ENCODE data around the gene CANT1.
"Not testable (repeated sequence)": the region's sequence is repeated elsewhere in the genome, so short reads cannot be mapped to it uniquely, and the experiment has no call there.

Gene CANT1

GRCh38 chr17:79044462-79044861 lies 34.9 kb upstream of the CANT1 start:
- in situ Hi-C loops (cut with MboI; ENCODE audit: low sequenced_read_pairs), result no loop called here

GRCh38 chr17:79043931-79044320 lies 34.4 kb upstream of the CANT1 start:
- in situ Hi-C loops (cut with MboI; ENCODE audit: low sequenced_read_pairs), result no loop called here

GRCh38 chr17:79043191-79043930 lies 33.8 kb upstream of the CANT1 start:
- in situ Hi-C loops (cut with MboI; ENCODE audit: low sequenced_read_pairs), result no loop called here

GRCh38 chr17:79042421-79043190 lies 33.0 kb upstream of the CANT1 start:
- in situ Hi-C loops (cut with MboI; ENCODE audit: low sequenced_read_pairs), result no loop called here

- in situ Hi-C loops (cut with MboI; ENCODE audit: low sequenced_read_pairs), result no loop called here
Observed at GRCh38 chr17:79041723-79042420, 32.3 kb upstream of the CANT1 start.

- in situ Hi-C loops (cut with MboI; ENCODE audit: low sequenced_read_pairs), result no loop called here
Observed at GRCh38 chr17:79041041-79041570, 31.5 kb upstream of the CANT1 start.

- in situ Hi-C loops (cut with MboI; ENCODE audit: low sequenced_read_pairs), result no loop called here
Observed at GRCh38 chr17:79039886-79040285, 30.3 kb upstream of the CANT1 start.

- in situ Hi-C loops (cut with MboI; ENCODE audit: low sequenced_read_pairs), result no loop called here
Observed at GRCh38 chr17:79039171-79039570, 29.6 kb upstream of the CANT1 start.

- in situ Hi-C loops (cut with MboI; ENCODE audit: low sequenced_read_pairs), result no loop called here
Observed at GRCh38 chr17:79038545-79039135, 29.1 kb upstream of the CANT1 start.

GRCh38 chr17:79036596-79036995 lies 27.0 kb upstream of the CANT1 start:
- in situ Hi-C loops (cut with MboI; ENCODE audit: low sequenced_read_pairs), result no loop called here

- in situ Hi-C loops (cut with MboI; ENCODE audit: low sequenced_read_pairs), result no loop called here
Observed at GRCh38 chr17:79036181-79036580, 26.6 kb upstream of the CANT1 start.

GRCh38 chr17:79035686-79036085 lies 26.1 kb upstream of the CANT1 start:
- in situ Hi-C loops (cut with MboI; ENCODE audit: low sequenced_read_pairs), result no loop called here

- in situ Hi-C loops (cut with MboI; ENCODE audit: low sequenced_read_pairs), result no loop called here
Observed at GRCh38 chr17:79034931-79035485, 25.4 kb upstream of the CANT1 start.

GRCh38 chr17:79033741-79034501 lies 24.4 kb upstream of the CANT1 start:
- in situ Hi-C loops (cut with MboI; ENCODE audit: low sequenced_read_pairs), result no loop called here

GRCh38 chr17:79033046-79033616 lies 23.6 kb upstream of the CANT1 start:
- in situ Hi-C loops (cut with MboI; ENCODE audit: low sequenced_read_pairs), result no loop called here

- in situ Hi-C loops (cut with MboI; ENCODE audit: low sequenced_read_pairs), result no loop called here
Observed at GRCh38 chr17:79031996-79032875, 22.7 kb upstream of the CANT1 start.

GRCh38 chr17:79030636-79031035 lies 21.1 kb upstream of the CANT1 start:
- in situ Hi-C loops (cut with MboI; ENCODE audit: low sequenced_read_pairs), result not testable (repeated sequence)

GRCh38 chr17:79029327-79030009 lies 19.9 kb upstream of the CANT1 start:
- in situ Hi-C loops (cut with MboI; ENCODE audit: low sequenced_read_pairs), result no loop called here
